ENCODE data around the gene WIPF3. TPM values are rescaled to one million over a fixed set of nuclear protein-coding genes. Genes with fewer than 3 reads are reported as not detected.

WIPF3 gene
- total RNA-seq, 1 donor from 2014 or later: 1.5 TPM

DNA sequence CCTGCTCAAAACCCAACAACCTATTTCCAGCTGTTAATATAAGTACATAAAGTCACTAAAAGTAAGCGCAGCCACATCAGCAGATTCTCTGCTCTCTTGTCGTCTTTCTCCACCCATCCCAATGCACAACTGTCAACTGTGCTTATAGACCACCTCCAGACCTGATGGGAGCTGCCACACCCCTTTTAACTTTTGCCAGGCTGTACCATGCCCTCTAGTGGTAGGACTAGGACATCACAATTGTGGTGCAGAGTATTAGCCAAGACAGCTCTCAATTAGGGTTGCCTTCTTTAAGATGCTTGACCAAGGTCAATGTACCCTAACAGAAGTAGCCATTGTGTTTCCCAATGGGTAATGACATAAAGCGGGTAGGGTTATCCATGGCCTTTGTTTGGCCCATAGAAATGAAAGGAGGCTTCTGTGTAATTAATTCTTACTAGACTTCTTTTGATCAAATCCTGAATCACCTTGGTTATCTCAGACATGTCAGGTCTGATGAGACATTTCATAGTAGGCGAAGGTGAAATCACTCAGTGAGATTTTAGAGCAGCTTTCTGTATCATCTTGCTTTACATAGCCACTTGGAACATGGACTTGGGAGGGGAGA lies 115.2 kb downstream of the WIPF3 start:
- Mint-ChIP-seq H3K9me3 (ENCODE audit: unreplicated experiment) (no peaks in the 10 kb centered on the region), H3K27ac (ENCODE audit: unreplicated experiment) (no peak overlapping the region), H3K4me3 (ENCODE audit: unreplicated experiment) (no peak overlapping the region), H3K36me3 (ENCODE audit: low read depth, unreplicated experiment) (peaks cover 29% of the 10 kb centered on the region), H3K27me3 (ENCODE audit: unreplicated experiment) (peaks cover 3% of the 10 kb centered on the region), H3K4me1 (ENCODE audit: unreplicated experiment) (no peaks in the 10 kb centered on the region)
- TF ChIP-seq, protein P1, sequence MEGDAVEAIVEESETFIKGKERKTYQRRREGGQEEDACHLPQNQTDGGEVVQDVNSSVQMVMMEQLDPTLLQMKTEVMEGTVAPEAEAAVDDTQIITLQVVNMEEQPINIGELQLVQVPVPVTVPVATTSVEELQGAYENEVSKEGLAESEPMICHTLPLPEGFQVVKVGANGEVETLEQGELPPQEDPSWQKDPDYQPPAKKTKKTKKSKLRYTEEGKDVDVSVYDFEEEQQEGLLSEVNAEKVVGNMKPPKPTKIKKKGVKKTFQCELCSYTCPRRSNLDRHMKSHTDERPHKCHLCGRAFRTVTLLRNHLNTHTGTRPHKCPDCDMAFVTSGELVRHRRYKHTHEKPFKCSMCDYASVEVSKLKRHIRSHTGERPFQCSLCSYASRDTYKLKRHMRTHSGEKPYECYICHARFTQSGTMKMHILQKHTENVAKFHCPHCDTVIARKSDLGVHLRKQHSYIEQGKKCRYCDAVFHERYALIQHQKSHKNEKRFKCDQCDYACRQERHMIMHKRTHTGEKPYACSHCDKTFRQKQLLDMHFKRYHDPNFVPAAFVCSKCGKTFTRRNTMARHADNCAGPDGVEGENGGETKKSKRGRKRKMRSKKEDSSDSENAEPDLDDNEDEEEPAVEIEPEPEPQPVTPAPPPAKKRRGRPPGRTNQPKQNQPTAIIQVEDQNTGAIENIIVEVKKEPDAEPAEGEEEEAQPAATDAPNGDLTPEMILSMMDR (IDR thresholded peaks at IDR 0.05; ENCODE audit: unreplicated experiment): peak; percentile 96
- peak; percentile 63 for DNase-seq (ENCODE audit: low spot score)

DNA sequence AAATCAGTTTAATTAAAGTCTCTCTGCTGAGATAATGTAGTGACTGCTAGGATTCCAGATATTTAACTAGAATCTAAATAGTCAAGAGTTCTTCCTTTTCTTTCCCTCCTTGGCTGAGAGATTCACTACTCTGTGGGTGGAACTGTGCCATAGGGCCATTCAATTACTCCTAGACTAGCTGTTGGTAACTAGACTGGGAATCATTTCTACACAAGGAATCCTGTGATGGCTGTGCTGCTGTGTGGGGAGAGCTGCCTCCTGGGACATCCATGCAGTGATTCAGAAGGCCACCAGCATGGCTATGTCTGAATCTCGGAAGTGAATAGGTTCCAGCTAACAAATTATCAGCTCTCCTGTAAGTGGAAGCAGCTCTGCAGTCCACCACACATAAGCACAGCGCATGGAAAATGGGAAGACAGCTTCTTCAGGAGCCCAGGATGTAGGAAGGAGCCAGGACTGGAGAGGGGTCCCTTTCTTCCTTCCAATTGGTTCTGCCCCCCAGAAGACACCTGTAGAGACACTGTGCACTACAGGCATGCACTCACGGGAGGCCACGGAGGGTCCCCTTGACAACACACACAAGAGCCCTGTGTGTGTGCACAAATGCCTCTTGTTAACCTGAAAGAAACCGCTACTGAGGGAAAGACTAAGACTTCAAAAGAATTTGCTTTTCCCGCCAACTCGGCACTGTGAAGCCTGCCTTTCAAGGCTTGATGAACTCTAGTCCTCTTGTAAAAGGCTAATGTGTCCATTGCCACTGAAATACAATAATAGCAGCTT lies 116.8 kb downstream of the WIPF3 start:
- peaks cover 32% of the 10 kb centered on the region for H3K36me3 Mint-ChIP-seq (ENCODE audit: low read depth, unreplicated experiment)
- H3K4me3 Mint-ChIP-seq (ENCODE audit: unreplicated experiment): no peak overlapping the region
- H3K4me1 Mint-ChIP-seq (ENCODE audit: unreplicated experiment): no peaks in the 10 kb centered on the region
- peaks cover 3% of the 10 kb centered on the region for H3K27me3 Mint-ChIP-seq (ENCODE audit: unreplicated experiment)
- DNase-seq (ENCODE audit: low spot score): no peak
- TF ChIP-seq, protein P1 (IDR thresholded peaks at IDR 0.05; ENCODE audit: unreplicated experiment): no peak
- no peaks in the 10 kb centered on the region for H3K9me3 Mint-ChIP-seq (ENCODE audit: unreplicated experiment)
- no peak overlapping the region for H3K27ac Mint-ChIP-seq (ENCODE audit: unreplicated experiment)

DNA sequence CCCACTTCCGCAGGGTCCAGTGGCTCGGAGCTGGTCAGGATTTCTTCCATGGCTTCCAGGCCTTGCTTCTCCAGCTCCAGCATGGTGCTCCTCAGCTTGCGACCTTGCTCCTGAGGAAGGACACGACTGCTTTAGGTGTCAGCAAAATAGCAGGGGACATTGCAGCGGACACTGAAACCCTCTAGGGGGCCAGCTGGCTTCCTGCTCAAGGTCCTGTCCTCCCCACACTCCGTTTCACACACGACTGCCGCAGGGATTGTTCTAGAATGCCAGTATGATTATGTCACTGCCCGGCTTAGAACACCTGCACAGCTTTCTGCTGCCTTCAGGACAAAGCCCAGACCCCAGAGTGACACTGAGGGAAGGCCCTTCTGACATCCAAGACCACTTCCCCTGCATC lies 117.7 kb downstream of the WIPF3 start:
- H3K36me3 Mint-ChIP-seq (ENCODE audit: low read depth, unreplicated experiment): peaks cover 32% of the 10 kb centered on the region
- H3K4me3 Mint-ChIP-seq (ENCODE audit: unreplicated experiment): no peak overlapping the region
- H3K27ac Mint-ChIP-seq (ENCODE audit: unreplicated experiment): no peak overlapping the region
- H3K4me1 Mint-ChIP-seq (ENCODE audit: unreplicated experiment): no peaks in the 10 kb centered on the region
- peaks cover 3% of the 10 kb centered on the region for H3K27me3 Mint-ChIP-seq (ENCODE audit: unreplicated experiment)
- H3K9me3 Mint-ChIP-seq (ENCODE audit: unreplicated experiment): no peaks in the 10 kb centered on the region
- DNase-seq (ENCODE audit: low spot score): no peak
- TF ChIP-seq, protein P1 (IDR thresholded peaks at IDR 0.05; ENCODE audit: unreplicated experiment): no peak

DNA sequence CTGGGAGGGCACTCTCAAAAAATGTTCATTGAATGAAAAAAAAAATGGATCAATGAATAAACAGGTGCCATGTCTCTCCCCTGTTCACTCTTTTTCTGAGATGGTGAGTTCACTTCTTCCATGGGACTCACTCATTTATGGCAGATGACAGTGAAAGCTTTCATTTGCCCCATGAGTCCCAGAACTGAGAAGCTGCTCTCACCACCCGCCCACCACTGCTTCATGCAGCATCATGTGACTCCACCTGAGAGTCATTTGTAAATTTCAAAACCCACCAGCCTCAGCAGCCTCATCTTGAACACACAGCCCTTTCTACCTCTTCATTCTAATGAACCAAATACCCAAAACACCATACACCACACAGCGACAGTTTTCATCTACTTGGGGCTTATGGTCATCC lies 118.4 kb downstream of the WIPF3 start:
- H3K9me3 Mint-ChIP-seq (ENCODE audit: unreplicated experiment): no peaks in the 10 kb centered on the region

More for the DNA sequence above, 118.4 kb downstream of the WIPF3 start:
- Mint-ChIP-seq H3K27ac (ENCODE audit: unreplicated experiment) (no peak overlapping the region), H3K4me3 (ENCODE audit: unreplicated experiment) (peak overlapping the region; percentile 74), H3K27me3 (ENCODE audit: unreplicated experiment) (peaks cover 3% of the 10 kb centered on the region), H3K36me3 (ENCODE audit: low read depth, unreplicated experiment) (peaks cover 32% of the 10 kb centered on the region), H3K4me1 (ENCODE audit: unreplicated experiment) (no peaks in the 10 kb centered on the region)
- TF ChIP-seq, protein P1 (IDR thresholded peaks at IDR 0.05; ENCODE audit: unreplicated experiment): no peak
- DNase-seq (ENCODE audit: low spot score): no peak
